ENCODE results near the gene CARD11. TPM values are rescaled to one million over a fixed set of nuclear protein-coding genes. Genes with fewer than 3 reads are reported as not detected.

The CARD11 gene
- total and polyA plus RNA-seq, 9 donors: 0.28 to 2.5 (median 0.80) TPM

DNA sequence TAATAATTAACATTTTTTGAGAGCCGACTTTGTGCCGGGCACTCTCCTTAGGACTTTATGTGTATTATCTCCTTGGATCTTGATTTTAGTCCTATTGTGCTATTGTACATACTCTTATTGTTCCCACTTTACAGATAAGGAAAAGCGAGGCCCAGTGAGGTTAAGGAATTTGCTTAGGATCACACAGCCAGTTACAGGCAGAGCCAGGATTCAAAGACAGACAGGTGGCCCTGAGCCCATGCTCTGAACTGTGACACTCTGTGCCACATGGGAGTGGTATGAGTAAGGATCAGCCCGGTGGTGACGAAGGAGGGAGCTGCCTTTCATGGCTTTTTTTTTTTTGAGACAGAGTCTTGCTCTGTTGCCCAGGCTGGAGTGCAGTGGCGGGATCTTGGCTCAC is 183.7 kb downstream of the CARD11 start:
- no peak overlapping the region for H3K4me3 ChIP-seq
- 92 to 96% (median 95%) methylated on average over 6 of the region's 6 CpGs for WGBS, 3 donors
- no peak overlapping the region for H3K27ac ChIP-seq
- no peaks in the 10 kb centered on the region for H3K36me3 ChIP-seq
- H3K27me3 ChIP-seq: no peaks in the 10 kb centered on the region
- TF ChIP-seq EP300 (IDR thresholded peaks at IDR 0.05) (no peak), POLR2A (IDR thresholded peaks at IDR 0.05) (no peak), CTCF (IDR thresholded peaks at IDR 0.05) (no peak)
- intact Hi-C loops (cut with DNase I): loop anchor here in 1 of 4 donors (10.0 kb wide), 1 partner anchor 305 kb away; the partner anchor contains the start of genes BRAT1 and IQCE
- peaks cover 11% of the 10 kb centered on the region for H3K4me1 ChIP-seq (ENCODE audit: insufficient read depth)
- no peaks in the 10 kb centered on the region for H3K9me3 ChIP-seq
- DNase-seq: no peak

DNA sequence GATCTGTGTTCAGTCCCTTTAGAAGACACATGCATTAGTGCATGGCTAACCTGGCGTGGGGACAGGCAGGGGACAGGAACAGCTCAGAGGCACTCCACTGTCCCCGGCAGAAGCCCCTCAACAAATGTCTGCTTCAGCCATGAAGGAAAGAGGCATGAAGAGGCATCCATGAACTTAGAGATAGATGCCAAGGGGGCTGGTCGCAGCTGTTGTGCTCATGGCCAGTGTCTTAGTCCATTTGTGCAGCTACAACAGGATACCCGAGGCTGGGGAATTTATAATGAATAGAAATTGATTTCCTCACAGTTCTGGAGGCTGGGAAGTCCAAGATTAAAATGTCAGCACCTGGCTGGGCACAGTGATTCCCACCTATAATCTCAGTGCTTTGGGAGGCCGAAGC is 185.0 kb downstream of the CARD11 start:
- Histone ChIP-seq H3K4me3 (no peak overlapping the region), H3K27ac (no peak overlapping the region), H3K9me3 (no peaks in the 10 kb centered on the region), H3K4me1 (ENCODE audit: insufficient read depth) (peaks cover 8% of the 10 kb centered on the region), H3K36me3 (no peaks in the 10 kb centered on the region), H3K27me3 (no peaks in the 10 kb centered on the region)
- TF ChIP-seq EP300 (IDR thresholded peaks at IDR 0.05) (no peak), CTCF (IDR thresholded peaks at IDR 0.05) (no peak), POLR2A (IDR thresholded peaks at IDR 0.05) (no peak)
- no peak for DNase-seq
- intact Hi-C loops (cut with DNase I): no loop called here
- WGBS, 3 donors: 91 to 97% (median 97%) methylated on average over 5 of the region's 5 CpGs

GRCh38 chr7:2856388-2857169 is 187.1 kb downstream of the CARD11 start:
- Histone ChIP-seq H3K4me1 (ENCODE audit: insufficient read depth) (peaks cover 2% of the 10 kb centered on the region), H3K36me3 (no peaks in the 10 kb centered on the region), H3K4me3 (no peak overlapping the region), H3K9me3 (no peaks in the 10 kb centered on the region), H3K27me3 (no peaks in the 10 kb centered on the region), H3K27ac (no peak overlapping the region)
- TF ChIP-seq POLR2A (IDR thresholded peaks at IDR 0.05) (no peak), CTCF (IDR thresholded peaks at IDR 0.05) (no peak), EP300 (IDR thresholded peaks at IDR 0.05) (no peak)
- WGBS, 3 donors: 70 to 85% (median 75%) methylated on average over 5 of the region's 5 CpGs
- intact Hi-C loops (cut with DNase I): no loop called here
- DNase-seq: no peak

Other genes starting within 250 kb of the CARD11 start
- 10 to 100 TPM; 13.4 to 94.4 (median 70.1) TPM for gene GNA12, start 199.6 kb downstream of the CARD11 start, total RNA-seq
- gene GNA12, start 199.6 kb downstream of the CARD11 start, polyA plus RNA-seq: 10 to 100 TPM; 40.9 to 43.8 TPM

Measured in ovary (tissue), 9 donors.